ENCODE measurements around the gene NQO2.

The NQO2 gene

DNA sequence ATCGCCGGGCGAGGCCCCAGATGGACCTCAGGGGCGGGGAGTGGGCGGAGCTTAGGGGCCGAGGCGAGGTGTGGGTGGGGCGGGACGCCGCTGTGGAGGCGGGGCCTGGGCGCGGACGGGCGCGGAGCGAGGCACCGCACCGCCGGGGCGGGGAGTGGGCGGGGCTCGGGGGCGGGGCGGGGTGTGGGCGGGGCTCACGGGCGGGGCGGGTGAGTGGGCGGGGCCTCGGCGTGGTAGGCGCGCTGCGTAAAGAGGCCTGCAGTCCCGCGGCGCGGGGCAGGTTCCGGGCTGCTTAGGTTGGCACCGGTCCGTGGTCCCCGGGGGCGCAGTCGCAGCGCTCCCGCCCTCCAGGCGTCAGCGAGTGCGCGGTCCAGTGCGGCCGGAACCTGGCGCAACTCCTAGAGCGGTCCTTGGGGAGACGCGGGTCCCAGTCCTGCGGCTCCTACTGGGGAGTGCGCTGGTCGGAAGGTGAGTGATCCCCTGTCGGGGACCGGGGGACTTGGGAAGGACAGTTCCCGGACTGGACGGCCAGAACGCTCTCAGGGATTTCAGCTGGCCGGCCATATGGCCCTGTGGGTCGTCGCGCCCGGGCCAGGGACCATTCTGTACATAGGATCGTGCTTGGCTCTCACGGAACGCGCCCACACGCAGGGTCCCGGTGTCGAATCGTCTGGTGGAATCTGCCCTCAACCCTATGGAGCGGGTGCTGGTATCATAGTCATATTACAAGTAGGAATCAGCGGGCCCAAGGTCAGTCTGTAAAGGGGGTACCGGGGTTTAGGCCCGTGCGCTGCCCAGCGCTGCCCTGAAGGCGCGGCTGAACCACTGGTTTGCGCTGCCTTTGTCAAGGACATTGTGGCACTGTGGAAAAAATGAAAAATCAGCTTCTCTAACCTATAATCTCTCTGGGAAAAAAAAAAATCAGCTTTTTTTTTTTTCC is at the start of gene NQO2 (continued):
- TF ChIP-seq FEZF1 (tag by site-specific recombination; IDR thresholded peaks at IDR 0.05) = no peak
- no peak for TF ChIP-seq ZNF560 (tag by site-specific recombination; IDR thresholded peaks at IDR 0.05; ENCODE audit: borderline replicate concordance)
- TF ChIP-seq, protein P1, sequence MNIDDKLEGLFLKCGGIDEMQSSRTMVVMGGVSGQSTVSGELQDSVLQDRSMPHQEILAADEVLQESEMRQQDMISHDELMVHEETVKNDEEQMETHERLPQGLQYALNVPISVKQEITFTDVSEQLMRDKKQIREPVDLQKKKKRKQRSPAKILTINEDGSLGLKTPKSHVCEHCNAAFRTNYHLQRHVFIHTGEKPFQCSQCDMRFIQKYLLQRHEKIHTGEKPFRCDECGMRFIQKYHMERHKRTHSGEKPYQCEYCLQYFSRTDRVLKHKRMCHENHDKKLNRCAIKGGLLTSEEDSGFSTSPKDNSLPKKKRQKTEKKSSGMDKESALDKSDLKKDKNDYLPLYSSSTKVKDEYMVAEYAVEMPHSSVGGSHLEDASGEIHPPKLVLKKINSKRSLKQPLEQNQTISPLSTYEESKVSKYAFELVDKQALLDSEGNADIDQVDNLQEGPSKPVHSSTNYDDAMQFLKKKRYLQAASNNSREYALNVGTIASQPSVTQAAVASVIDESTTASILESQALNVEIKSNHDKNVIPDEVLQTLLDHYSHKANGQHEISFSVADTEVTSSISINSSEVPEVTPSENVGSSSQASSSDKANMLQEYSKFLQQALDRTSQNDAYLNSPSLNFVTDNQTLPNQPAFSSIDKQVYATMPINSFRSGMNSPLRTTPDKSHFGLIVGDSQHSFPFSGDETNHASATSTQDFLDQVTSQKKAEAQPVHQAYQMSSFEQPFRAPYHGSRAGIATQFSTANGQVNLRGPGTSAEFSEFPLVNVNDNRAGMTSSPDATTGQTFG (tag by site-specific recombination; IDR thresholded peaks at IDR 0.05; ENCODE audit: borderline replicate concordance) = no peak
- TF ChIP-seq ZNF37A (tag by site-specific recombination; IDR thresholded peaks at IDR 0.05) = no peak
- TF ChIP-seq ZNF341 (tag by site-specific recombination; IDR thresholded peaks at IDR 0.05; ENCODE audit: low read depth) = no peak
- TF ChIP-seq, protein P2, sequence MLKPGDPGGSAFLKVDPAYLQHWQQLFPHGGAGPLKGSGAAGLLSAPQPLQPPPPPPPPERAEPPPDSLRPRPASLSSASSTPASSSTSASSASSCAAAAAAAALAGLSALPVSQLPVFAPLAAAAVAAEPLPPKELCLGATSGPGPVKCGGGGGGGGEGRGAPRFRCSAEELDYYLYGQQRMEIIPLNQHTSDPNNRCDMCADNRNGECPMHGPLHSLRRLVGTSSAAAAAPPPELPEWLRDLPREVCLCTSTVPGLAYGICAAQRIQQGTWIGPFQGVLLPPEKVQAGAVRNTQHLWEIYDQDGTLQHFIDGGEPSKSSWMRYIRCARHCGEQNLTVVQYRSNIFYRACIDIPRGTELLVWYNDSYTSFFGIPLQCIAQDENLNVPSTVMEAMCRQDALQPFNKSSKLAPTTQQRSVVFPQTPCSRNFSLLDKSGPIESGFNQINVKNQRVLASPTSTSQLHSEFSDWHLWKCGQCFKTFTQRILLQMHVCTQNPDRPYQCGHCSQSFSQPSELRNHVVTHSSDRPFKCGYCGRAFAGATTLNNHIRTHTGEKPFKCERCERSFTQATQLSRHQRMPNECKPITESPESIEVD (tag by site-specific recombination; IDR thresholded peaks at IDR 0.05) = no peak
- peak; percentile 37; the same call in 1 of the 2 replicates for TF ChIP-seq ZNF2 (tag by site-specific recombination; IDR thresholded peaks at IDR 0.05)
- TF ChIP-seq ZNF426 (tag by site-specific recombination; IDR thresholded peaks at IDR 0.05) = no peak
- no peak for TF ChIP-seq ZFP3 (tag by site-specific recombination; IDR thresholded peaks at IDR 0.05; ENCODE audit: low read depth)
- no peak for TF ChIP-seq ZNF140 (tag by site-specific recombination; IDR thresholded peaks at IDR 0.05)
- TF ChIP-seq ZNF266 (tag by site-specific recombination; IDR thresholded peaks at IDR 0.05; ENCODE audit: low read depth) = no peak
- TF ChIP-seq, protein P3, sequence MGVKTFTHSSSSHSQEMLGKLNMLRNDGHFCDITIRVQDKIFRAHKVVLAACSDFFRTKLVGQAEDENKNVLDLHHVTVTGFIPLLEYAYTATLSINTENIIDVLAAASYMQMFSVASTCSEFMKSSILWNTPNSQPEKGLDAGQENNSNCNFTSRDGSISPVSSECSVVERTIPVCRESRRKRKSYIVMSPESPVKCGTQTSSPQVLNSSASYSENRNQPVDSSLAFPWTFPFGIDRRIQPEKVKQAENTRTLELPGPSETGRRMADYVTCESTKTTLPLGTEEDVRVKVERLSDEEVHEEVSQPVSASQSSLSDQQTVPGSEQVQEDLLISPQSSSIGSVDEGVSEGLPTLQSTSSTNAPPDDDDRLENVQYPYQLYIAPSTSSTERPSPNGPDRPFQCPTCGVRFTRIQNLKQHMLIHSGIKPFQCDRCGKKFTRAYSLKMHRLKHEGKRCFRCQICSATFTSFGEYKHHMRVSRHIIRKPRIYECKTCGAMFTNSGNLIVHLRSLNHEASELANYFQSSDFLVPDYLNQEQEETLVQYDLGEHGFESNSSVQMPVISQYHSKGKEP (tag by site-specific recombination; IDR thresholded peaks at IDR 0.05) = peak; percentile 33; the same call in 1 of the 2 replicates
- TF ChIP-seq ZFP37 (tag by site-specific recombination; IDR thresholded peaks at IDR 0.05) = no peak
- peak; percentile 72 for TF ChIP-seq ZFHX2 (tag by site-specific recombination; conservative IDR thresholded peaks at IDR 0.05)
- TF ChIP-seq ZIC2 (tag by site-specific recombination; IDR thresholded peaks at IDR 0.05) = no peak; the same call in 1 of the 2 replicates
- TF ChIP-seq, protein P4, sequence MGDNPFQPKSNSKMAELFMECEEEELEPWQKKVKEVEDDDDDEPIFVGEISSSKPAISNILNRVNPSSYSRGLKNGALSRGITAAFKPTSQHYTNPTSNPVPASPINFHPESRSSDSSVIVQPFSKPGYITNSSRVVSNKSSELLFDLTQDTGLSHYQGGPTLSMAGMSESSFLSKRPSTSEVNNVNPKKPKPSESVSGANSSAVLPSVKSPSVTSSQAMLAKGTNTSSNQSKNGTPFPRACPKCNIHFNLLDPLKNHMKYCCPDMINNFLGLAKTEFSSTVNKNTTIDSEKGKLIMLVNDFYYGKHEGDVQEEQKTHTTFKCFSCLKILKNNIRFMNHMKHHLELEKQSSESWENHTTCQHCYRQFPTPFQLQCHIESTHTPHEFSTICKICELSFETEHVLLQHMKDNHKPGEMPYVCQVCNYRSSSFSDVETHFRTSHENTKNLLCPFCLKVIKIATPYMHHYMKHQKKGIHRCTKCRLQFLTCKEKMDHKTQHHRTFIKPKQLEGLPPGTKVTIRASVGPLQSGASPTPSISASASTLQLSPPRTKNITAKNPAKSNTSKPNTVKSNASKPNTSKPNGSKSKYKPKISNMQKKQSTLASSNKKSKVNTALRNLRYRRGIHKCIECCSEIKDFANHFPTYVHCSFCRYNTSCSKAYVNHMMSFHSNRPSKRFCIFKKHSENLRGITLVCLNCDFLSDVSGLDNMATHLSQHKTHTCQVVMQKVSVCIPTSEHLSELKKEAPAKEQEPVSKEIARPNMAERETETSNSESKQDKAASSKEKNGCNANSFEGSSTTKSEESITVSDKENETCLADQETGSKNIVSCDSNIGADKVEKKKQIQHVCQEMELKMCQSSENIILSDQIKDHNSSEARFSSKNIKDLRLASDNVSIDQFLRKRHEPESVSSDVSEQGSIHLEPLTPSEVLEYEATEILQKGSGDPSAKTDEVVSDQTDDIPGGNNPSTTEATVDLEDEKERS (tag by site-specific recombination; IDR thresholded peaks at IDR 0.05) = no peak
- TF ChIP-seq ZNF529 (tag by site-specific recombination; IDR thresholded peaks at IDR 0.05; ENCODE audit: insufficient replicate concordance) = no peak
- TF ChIP-seq ZNF777 (tag by site-specific recombination; IDR thresholded peaks at IDR 0.05; ENCODE audit: borderline replicate concordance) = no peak
- no peak for TF ChIP-seq ZNF548 (tag by site-specific recombination; IDR thresholded peaks at IDR 0.05)
- TF ChIP-seq ZNF792 (tag by site-specific recombination; IDR thresholded peaks at IDR 0.05) = no peak
- TF ChIP-seq ZSCAN23 (tag by site-specific recombination; IDR thresholded peaks at IDR 0.05) = no peak
- TF ChIP-seq ZNF391 (tag by site-specific recombination; IDR thresholded peaks at IDR 0.05; ENCODE audit: borderline replicate concordance, low read depth) = 0 out of 2 replicates have a peak, but pooled peaks have one; percentile 31
- no peak for TF ChIP-seq ZBTB20 (tag by site-specific recombination; IDR thresholded peaks at IDR 0.05)
- no peak for TF ChIP-seq ZNF626 (tag by site-specific recombination; IDR thresholded peaks at IDR 0.05)
- TF ChIP-seq, protein P5, sequence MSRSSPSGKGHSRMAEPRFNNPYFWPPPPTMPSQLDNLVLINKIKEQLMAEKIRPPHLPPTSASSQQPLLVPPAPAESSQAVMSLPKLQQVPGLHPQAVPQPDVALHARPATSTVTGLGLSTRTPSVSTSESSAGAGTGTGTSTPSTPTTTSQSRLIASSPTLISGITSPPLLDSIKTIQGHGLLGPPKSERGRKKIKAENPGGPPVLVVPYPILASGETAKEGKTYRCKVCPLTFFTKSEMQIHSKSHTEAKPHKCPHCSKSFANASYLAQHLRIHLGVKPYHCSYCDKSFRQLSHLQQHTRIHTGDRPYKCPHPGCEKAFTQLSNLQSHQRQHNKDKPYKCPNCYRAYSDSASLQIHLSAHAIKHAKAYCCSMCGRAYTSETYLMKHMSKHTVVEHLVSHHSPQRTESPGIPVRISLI (tag by site-specific recombination; IDR thresholded peaks at IDR 0.05) = no peak
- no peak for TF ChIP-seq ZNF214 (tag by site-specific recombination; IDR thresholded peaks at IDR 0.05; ENCODE audit: borderline replicate concordance)
- 0 out of 2 replicates have a peak, but pooled peaks have one; percentile 36 for TF ChIP-seq ZBTB7A (tag by site-specific recombination; IDR thresholded peaks at IDR 0.05; ENCODE audit: low read depth)
- no peak for TF ChIP-seq ZNF510 (tag by site-specific recombination; IDR thresholded peaks at IDR 0.05; ENCODE audit: insufficient replicate concordance)
